ENCODE measurements around the gene ADGRL4. TPM values are rescaled to one million over a fixed set of nuclear protein-coding genes. Genes with fewer than 3 reads are reported as not detected.

The ADGRL4 gene
- polyA plus RNA-seq (2013, experiment 1 of 4), result 0.80 TPM
- polyA plus RNA-seq (2013, experiment 2 of 4), result 0.91 TPM
- 1.0 TPM for polyA plus RNA-seq (2013, experiment 3 of 4)
- polyA plus RNA-seq (2013, experiment 4 of 4), result 1.1 TPM

- Histone ChIP-seq H3K9me3 (ENCODE audit: control insufficient read depth, low read length) (no peaks in the 10 kb centered on the region), H3K4me3 (ENCODE audit: insufficient read depth, low read depth, low read length) (peak within 1 kb of the TSS; percentile 36), H3K4me1 (ENCODE audit: control insufficient read depth, insufficient read depth, low read length) (no peaks in the 10 kb centered on the region), H3K27me3 (ENCODE audit: control insufficient read depth, insufficient read depth, low read length, poor library complexity, severe bottlenecking) (peaks cover 13% of the 10 kb centered on the region), H3K27ac (ENCODE audit: insufficient read depth, low read depth, low read length, poor library complexity, severe bottlenecking) (no peak within 1 kb of the TSS), H3K36me3 (ENCODE audit: control insufficient read depth, insufficient read depth, low read length) (no peaks in the 10 kb centered on the region)
- WGBS, 2 experiments, result 1 to 3% methylated on average over 35 of the region's 35 CpGs
Measured at GRCh38 chr1:79006564-79006963, at the start of gene ADGRL4. ADGRL4 (minus strand) TSS chr1:79006730; CDS start chr1:79006654, 76 bp downstream.

- Histone ChIP-seq H3K4me1 (ENCODE audit: control insufficient read depth, insufficient read depth, low read length) (no peaks in the 10 kb centered on the region), H3K4me3 (ENCODE audit: insufficient read depth, low read depth, low read length) (no peak overlapping the region), H3K36me3 (ENCODE audit: control insufficient read depth, insufficient read depth, low read length) (no peaks in the 10 kb centered on the region), H3K27me3 (ENCODE audit: control insufficient read depth, insufficient read depth, low read length, poor library complexity, severe bottlenecking) (no peaks in the 10 kb centered on the region), H3K9me3 (ENCODE audit: control insufficient read depth, low read length) (no peaks in the 10 kb centered on the region), H3K27ac (ENCODE audit: insufficient read depth, low read depth, low read length, poor library complexity, severe bottlenecking) (no peak overlapping the region)
- WGBS, 2 experiments, result 96% methylated on average over 15 of the region's 15 CpGs
Measured at GRCh38 chr1:79055856-79056255, 49.3 kb upstream of the ADGRL4 start.

GRCh38 chr1:79052829-79053449 is 46.4 kb upstream of the ADGRL4 start:
- 93 to 96% methylated on average over 4 of the region's 4 CpGs for WGBS, 2 experiments
- Histone ChIP-seq H3K4me3 (ENCODE audit: insufficient read depth, low read depth, low read length) (no peak overlapping the region), H3K27me3 (ENCODE audit: control insufficient read depth, insufficient read depth, low read length, poor library complexity, severe bottlenecking) (no peaks in the 10 kb centered on the region), H3K36me3 (ENCODE audit: control insufficient read depth, insufficient read depth, low read length) (no peaks in the 10 kb centered on the region), H3K9me3 (ENCODE audit: control insufficient read depth, low read length) (no peaks in the 10 kb centered on the region), H3K27ac (ENCODE audit: insufficient read depth, low read depth, low read length, poor library complexity, severe bottlenecking) (no peak overlapping the region), H3K4me1 (ENCODE audit: control insufficient read depth, insufficient read depth, low read length) (no peaks in the 10 kb centered on the region)

GRCh38 chr1:79044974-79045650 is 38.6 kb upstream of the ADGRL4 start:
- H3K36me3 ChIP-seq (ENCODE audit: control insufficient read depth, insufficient read depth, low read length), result no peaks in the 10 kb centered on the region
- H3K27me3 ChIP-seq (ENCODE audit: control insufficient read depth, insufficient read depth, low read length, poor library complexity, severe bottlenecking), result no peaks in the 10 kb centered on the region
- no peaks in the 10 kb centered on the region for H3K4me1 ChIP-seq (ENCODE audit: control insufficient read depth, insufficient read depth, low read length)
- no peaks in the 10 kb centered on the region for H3K9me3 ChIP-seq (ENCODE audit: control insufficient read depth, low read length)
- H3K4me3 ChIP-seq (ENCODE audit: insufficient read depth, low read depth, low read length), result no peak overlapping the region
- H3K27ac ChIP-seq (ENCODE audit: insufficient read depth, low read depth, low read length, poor library complexity, severe bottlenecking), result no peak overlapping the region
- 83 to 85% methylated on average over 18 of the region's 18 CpGs for WGBS, 2 experiments

- H3K36me3 ChIP-seq (ENCODE audit: control insufficient read depth, insufficient read depth, low read length), result no peaks in the 10 kb centered on the region
- H3K27ac ChIP-seq (ENCODE audit: insufficient read depth, low read depth, low read length, poor library complexity, severe bottlenecking), result no peak overlapping the region
- H3K4me1 ChIP-seq (ENCODE audit: control insufficient read depth, insufficient read depth, low read length), result no peaks in the 10 kb centered on the region
- WGBS, 2 experiments, result 70 to 94% methylated on average over 3 to 4 of the region's 4 CpGs
- H3K27me3 ChIP-seq (ENCODE audit: control insufficient read depth, insufficient read depth, low read length, poor library complexity, severe bottlenecking), result no peaks in the 10 kb centered on the region
- H3K9me3 ChIP-seq (ENCODE audit: control insufficient read depth, low read length), result no peaks in the 10 kb centered on the region
- no peak overlapping the region for H3K4me3 ChIP-seq (ENCODE audit: insufficient read depth, low read depth, low read length)
Measured at GRCh38 chr1:79043506-79043905, 37.0 kb upstream of the ADGRL4 start.

- no peaks in the 10 kb centered on the region for H3K4me1 ChIP-seq (ENCODE audit: control insufficient read depth, insufficient read depth, low read length)
- H3K36me3 ChIP-seq (ENCODE audit: control insufficient read depth, insufficient read depth, low read length), result no peaks in the 10 kb centered on the region
- no peaks in the 10 kb centered on the region for H3K27me3 ChIP-seq (ENCODE audit: control insufficient read depth, insufficient read depth, low read length, poor library complexity, severe bottlenecking)
- H3K27ac ChIP-seq (ENCODE audit: insufficient read depth, low read depth, low read length, poor library complexity, severe bottlenecking), result no peak overlapping the region
- H3K9me3 ChIP-seq (ENCODE audit: control insufficient read depth, low read length), result no peaks in the 10 kb centered on the region
- 29 to 83% methylated on average over 1 of the region's 2 CpGs for WGBS, 2 experiments
- no peak overlapping the region for H3K4me3 ChIP-seq (ENCODE audit: insufficient read depth, low read depth, low read length)
Measured at GRCh38 chr1:79042539-79042938, 36.0 kb upstream of the ADGRL4 start.

- Histone ChIP-seq H3K27ac (ENCODE audit: insufficient read depth, low read depth, low read length, poor library complexity, severe bottlenecking) (no peak overlapping the region), H3K36me3 (ENCODE audit: control insufficient read depth, insufficient read depth, low read length) (no peaks in the 10 kb centered on the region), H3K9me3 (ENCODE audit: control insufficient read depth, low read length) (no peaks in the 10 kb centered on the region), H3K4me3 (ENCODE audit: insufficient read depth, low read depth, low read length) (no peak overlapping the region), H3K27me3 (ENCODE audit: control insufficient read depth, insufficient read depth, low read length, poor library complexity, severe bottlenecking) (no peaks in the 10 kb centered on the region), H3K4me1 (ENCODE audit: control insufficient read depth, insufficient read depth, low read length) (no peaks in the 10 kb centered on the region)
- WGBS, 2 experiments, result no CpG with 5 or more reads among the region's 2 CpGs
Measured at GRCh38 chr1:79042117-79042516, 35.6 kb upstream of the ADGRL4 start.

- no peaks in the 10 kb centered on the region for H3K4me1 ChIP-seq (ENCODE audit: control insufficient read depth, insufficient read depth, low read length)
- no peak overlapping the region for H3K27ac ChIP-seq (ENCODE audit: insufficient read depth, low read depth, low read length, poor library complexity, severe bottlenecking)
- H3K27me3 ChIP-seq (ENCODE audit: control insufficient read depth, insufficient read depth, low read length, poor library complexity, severe bottlenecking), result no peaks in the 10 kb centered on the region
- WGBS, 2 experiments, result 91 to 97% methylated on average over 3 of the region's 3 CpGs
- no peak overlapping the region for H3K4me3 ChIP-seq (ENCODE audit: insufficient read depth, low read depth, low read length)
- peaks cover under 1% of the 10 kb centered on the region for H3K9me3 ChIP-seq (ENCODE audit: control insufficient read depth, low read length)
- H3K36me3 ChIP-seq (ENCODE audit: control insufficient read depth, insufficient read depth, low read length), result no peaks in the 10 kb centered on the region
Measured at GRCh38 chr1:79041666-79042065, 35.1 kb upstream of the ADGRL4 start.

- WGBS, 2 experiments, result 90 to 95% methylated on average over 6 to 9 of the region's 10 CpGs
- Histone ChIP-seq H3K9me3 (ENCODE audit: control insufficient read depth, low read length) (peaks cover 3% of the 10 kb centered on the region), H3K27ac (ENCODE audit: insufficient read depth, low read depth, low read length, poor library complexity, severe bottlenecking) (no peak overlapping the region), H3K27me3 (ENCODE audit: control insufficient read depth, insufficient read depth, low read length, poor library complexity, severe bottlenecking) (no peaks in the 10 kb centered on the region), H3K4me3 (ENCODE audit: insufficient read depth, low read depth, low read length) (no peak overlapping the region), H3K4me1 (ENCODE audit: control insufficient read depth, insufficient read depth, low read length) (no peaks in the 10 kb centered on the region), H3K36me3 (ENCODE audit: control insufficient read depth, insufficient read depth, low read length) (no peaks in the 10 kb centered on the region)
Measured at GRCh38 chr1:79040424-79041082, 34.0 kb upstream of the ADGRL4 start.

GRCh38 chr1:79037085-79037484 is 30.6 kb upstream of the ADGRL4 start:
- H3K27me3 ChIP-seq (ENCODE audit: control insufficient read depth, insufficient read depth, low read length, poor library complexity, severe bottlenecking), result no peaks in the 10 kb centered on the region
- no peak overlapping the region for H3K4me3 ChIP-seq (ENCODE audit: insufficient read depth, low read depth, low read length)
- no peaks in the 10 kb centered on the region for H3K4me1 ChIP-seq (ENCODE audit: control insufficient read depth, insufficient read depth, low read length)
- no peaks in the 10 kb centered on the region for H3K36me3 ChIP-seq (ENCODE audit: control insufficient read depth, insufficient read depth, low read length)
- H3K27ac ChIP-seq (ENCODE audit: insufficient read depth, low read depth, low read length, poor library complexity, severe bottlenecking), result no peak overlapping the region
- H3K9me3 ChIP-seq (ENCODE audit: control insufficient read depth, low read length), result peaks cover 3% of the 10 kb centered on the region
- 88 to 95% methylated on average over 2 of the region's 2 CpGs for WGBS, 2 experiments

Data from ectodermal cell (in vitro differentiated cells).